Tibial nerve (tissue), 4 donors: ENCODE results near the gene STARD3. TPM values are rescaled to one million over a fixed set of nuclear protein-coding genes. Genes with fewer than 3 reads are reported as not detected.

Experiments used
- DNase-seq, 2 donors: peaks; one replicate each; pipeline ENCODE4 v3.0.0-alpha.2; 2019; ENCODE audit warnings: low spot score in 2 of 2
- H3K27ac ChIP-seq, 4 donors: fragments of 200-600 bp; sonication (generic) in 3 of 4; one replicate each; pipeline ENCODE4 v1.5.1; 2017 to 2019; ENCODE audit warnings: mild to moderate bottlenecking in 1 of 4
- H3K27me3 ChIP-seq, 2 donors: fragments of 200-600 bp; sonication (generic) in 1 of 2; one replicate each; pipeline versions ENCODE4 v1.5.1 to v1.6.0; 2017 to 2019
- H3K36me3 ChIP-seq, 3 donors: fragments of 200-600 bp; sonication (generic); one replicate each; pipeline ENCODE4 v1.5.1; 2018 to 2019
- H3K4me1 ChIP-seq, 4 donors: fragments of 200-600 bp; sonication (generic) in 3 of 4; one replicate each; pipeline ENCODE4 v1.5.1; 2017 to 2019
- H3K4me3 ChIP-seq, 4 donors: fragments of 200-600 bp; sonication (generic) in 3 of 4; one replicate each; pipeline ENCODE4 v1.5.1; 2017 to 2019; ENCODE audit warnings: mild to moderate bottlenecking in 1 of 4, moderate library complexity in 1 of 4
- H3K9me3 ChIP-seq, 4 donors: fragments of 200-600 bp; sonication (generic) in 3 of 4; one replicate each; pipeline ENCODE4 v1.5.1; 2017 to 2019
- EP300 ChIP-seq, 2 donors: sonication (generic); formaldehyde crosslinking; IDR thresholded peaks; one replicate each; pipeline ENCODE4 v1.6.1; 2017; ENCODE audit warnings: antibody characterized with exemption in 2 of 2, mild to moderate bottlenecking in 1 of 2
- POLR2A ChIP-seq, 2 donors: fragments of 450-650 bp; IDR thresholded peaks; one replicate each; pipeline ENCODE4 v1.6.1; 2017; ENCODE audit warnings: antibody characterized with exemption in 2 of 2, mild to moderate bottlenecking in 2 of 2, moderate library complexity in 2 of 2
- WGBS, 2 donors: methylation state at CpG; one replicate each; pipeline ENCODE4 v1.1.5; 2018; 5-methylcytosine and 5-hydroxymethylcytosine counted together
- total RNA-seq, 4 donors: library from RNA; depleted of rRNA; stranded (reverse); fragments of >200 nt; gene quantifications; one replicate each; pipeline ENCODE4 v1.1.0, GENCODE V29; 2016
- TF ChIP-seq, protein P1 (sequence below), 5 experiments: fragments of 200-600 bp in 3 of 5; fragments of 450-650 bp in 2 of 5; sonication (generic) in 3 of 5; IDR thresholded peaks; one replicate each; pipeline ENCODE4 v1.5.1; 2016 to 2019; ENCODE audit warnings: antibody characterized with exemption in 5 of 5, mild to moderate bottlenecking in 3 of 5, moderate library complexity in 2 of 5

Gene STARD3
- total RNA-seq, 4 donors from 2014 or later: 85.3 to 170 (median 108) TPM

DNA sequence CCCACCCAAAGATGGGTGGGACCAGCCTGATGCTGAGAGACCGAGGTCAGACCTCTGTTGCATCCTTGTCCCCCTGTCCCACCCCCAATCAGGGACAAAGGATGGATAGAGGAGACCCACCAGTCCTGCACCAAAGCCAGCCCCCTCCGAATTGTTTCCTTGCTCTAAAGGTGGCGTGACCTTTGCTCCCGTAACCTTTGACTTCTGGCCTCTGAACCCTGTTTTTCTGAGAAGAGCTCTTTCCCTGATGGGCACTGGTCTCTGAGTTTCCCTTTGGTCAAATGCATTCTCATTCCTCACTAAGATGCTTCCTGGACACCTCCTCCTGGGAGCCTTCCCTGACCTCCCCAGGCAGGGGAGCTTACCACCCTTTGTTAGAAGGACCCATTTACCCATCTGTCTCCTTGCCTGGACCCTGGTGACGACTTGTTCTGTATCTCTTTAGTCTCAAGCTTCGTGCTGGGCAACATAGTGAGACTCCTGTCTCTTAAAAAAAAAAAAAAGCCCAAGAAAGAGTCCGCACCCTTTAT lies 23.9 kb upstream of the STARD3 start:
- TF ChIP-seq POLR2A (IDR thresholded peaks at IDR 0.05): no peak
- TF ChIP-seq EP300 (IDR thresholded peaks at IDR 0.05): no peak
- TF ChIP-seq, protein P1, sequence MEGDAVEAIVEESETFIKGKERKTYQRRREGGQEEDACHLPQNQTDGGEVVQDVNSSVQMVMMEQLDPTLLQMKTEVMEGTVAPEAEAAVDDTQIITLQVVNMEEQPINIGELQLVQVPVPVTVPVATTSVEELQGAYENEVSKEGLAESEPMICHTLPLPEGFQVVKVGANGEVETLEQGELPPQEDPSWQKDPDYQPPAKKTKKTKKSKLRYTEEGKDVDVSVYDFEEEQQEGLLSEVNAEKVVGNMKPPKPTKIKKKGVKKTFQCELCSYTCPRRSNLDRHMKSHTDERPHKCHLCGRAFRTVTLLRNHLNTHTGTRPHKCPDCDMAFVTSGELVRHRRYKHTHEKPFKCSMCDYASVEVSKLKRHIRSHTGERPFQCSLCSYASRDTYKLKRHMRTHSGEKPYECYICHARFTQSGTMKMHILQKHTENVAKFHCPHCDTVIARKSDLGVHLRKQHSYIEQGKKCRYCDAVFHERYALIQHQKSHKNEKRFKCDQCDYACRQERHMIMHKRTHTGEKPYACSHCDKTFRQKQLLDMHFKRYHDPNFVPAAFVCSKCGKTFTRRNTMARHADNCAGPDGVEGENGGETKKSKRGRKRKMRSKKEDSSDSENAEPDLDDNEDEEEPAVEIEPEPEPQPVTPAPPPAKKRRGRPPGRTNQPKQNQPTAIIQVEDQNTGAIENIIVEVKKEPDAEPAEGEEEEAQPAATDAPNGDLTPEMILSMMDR (IDR thresholded peaks at IDR 0.05): no peak
- Histone ChIP-seq H3K4me1 (peaks cover 0 to 12% (median 2%) of the 10 kb centered on the region in 4 donors), H3K27me3 (peaks cover 3 to 68% of the 10 kb centered on the region in 2 donors)

DNA sequence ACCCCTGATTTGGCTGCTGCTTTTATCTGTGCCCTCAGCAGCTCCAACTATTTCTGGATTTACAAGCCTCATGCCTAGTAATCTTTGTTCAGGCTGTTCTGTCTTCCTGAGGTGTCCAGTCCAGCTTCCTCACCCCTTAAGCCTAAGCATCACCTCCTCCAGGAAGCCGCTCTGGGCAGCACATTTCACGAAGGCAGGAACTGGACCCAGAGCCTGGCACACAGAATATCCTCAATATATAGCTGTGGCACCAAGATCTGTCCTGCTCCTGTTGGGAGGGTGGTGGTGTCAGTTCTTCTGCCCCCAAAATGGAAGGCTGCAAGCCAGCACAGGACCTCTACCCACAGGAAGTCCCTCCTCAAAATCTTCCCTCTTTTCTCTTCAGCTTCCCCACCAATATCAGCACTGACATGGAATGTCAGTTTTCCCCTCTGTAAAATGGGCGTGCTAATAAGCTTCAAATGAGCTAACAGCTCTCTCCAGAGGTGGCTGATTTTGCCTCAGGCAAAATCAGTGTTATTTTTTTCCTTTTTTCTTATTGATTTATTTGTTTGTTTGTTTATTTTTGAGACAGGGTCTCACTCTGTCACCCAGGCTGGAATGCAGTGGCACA lies 22.3 kb upstream of the STARD3 start:
- H3K27me3 ChIP-seq: peaks cover 0 to 52% of the 10 kb centered on the region in 2 donors
- WGBS, 2 donors: 84 to 88% methylated on average over 3 of the region's 3 CpGs
- no peak for DNase-seq

More for the DNA sequence above, 23.9 kb upstream of the STARD3 start:
- no peak for DNase-seq
- Histone ChIP-seq H3K27ac (no peak overlapping the region), H3K36me3 (no peaks in the 10 kb centered on the region), H3K9me3 (no peaks in the 10 kb centered on the region), H3K4me3 (no peak overlapping the region)
- WGBS, 2 donors: 70 to 72% methylated on average over 7 of the region's 7 CpGs

DNA sequence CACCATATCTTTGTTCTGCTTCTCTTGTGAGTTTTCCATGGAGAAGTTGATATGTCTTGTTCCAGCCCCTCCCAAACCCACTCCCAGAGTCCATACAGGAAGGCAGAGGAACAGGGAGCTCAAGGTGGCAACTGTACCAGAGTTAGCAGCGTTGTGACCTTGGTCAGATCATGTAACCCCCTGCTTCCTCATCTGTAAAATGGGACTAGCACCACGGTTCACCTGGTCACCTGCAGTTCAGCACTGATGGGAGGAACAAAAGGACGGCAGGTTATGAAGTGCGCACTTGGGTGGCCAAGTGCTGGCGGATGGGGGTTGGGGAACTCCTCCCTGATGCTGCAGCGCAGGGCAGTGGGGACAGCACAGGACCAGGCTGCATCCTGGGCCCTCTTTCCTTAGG lies 21.5 kb upstream of the STARD3 start:
- no peak overlapping the region for H3K27ac ChIP-seq
- H3K9me3 ChIP-seq: no peaks in the 10 kb centered on the region
- no peak for TF ChIP-seq POLR2A (IDR thresholded peaks at IDR 0.05)
- no peak for TF ChIP-seq EP300 (IDR thresholded peaks at IDR 0.05)
- TF ChIP-seq, protein P1 (IDR thresholded peaks at IDR 0.05): no peak
- peaks cover 0 to 18% (median 6%) of the 10 kb centered on the region in 4 donors for H3K4me1 ChIP-seq
- H3K27me3 ChIP-seq: peaks cover 0 to 44% of the 10 kb centered on the region in 2 donors
- H3K36me3 ChIP-seq: no peaks in the 10 kb centered on the region
- no peak overlapping the region for H3K4me3 ChIP-seq
- DNase-seq: no peak
- 58 to 59% methylated on average over 6 of the region's 6 CpGs for WGBS, 2 donors

More for the DNA sequence above, 22.3 kb upstream of the STARD3 start:
- Histone ChIP-seq H3K27ac (no peak overlapping the region), H3K4me1 (peaks cover 0 to 18% (median 6%) of the 10 kb centered on the region in 4 donors), H3K36me3 (no peaks in the 10 kb centered on the region), H3K4me3 (no peak overlapping the region), H3K9me3 (no peaks in the 10 kb centered on the region)
- TF ChIP-seq POLR2A (IDR thresholded peaks at IDR 0.05): no peak
- no peak for TF ChIP-seq EP300 (IDR thresholded peaks at IDR 0.05)
- TF ChIP-seq, protein P1 (IDR thresholded peaks at IDR 0.05): no peak

DNA sequence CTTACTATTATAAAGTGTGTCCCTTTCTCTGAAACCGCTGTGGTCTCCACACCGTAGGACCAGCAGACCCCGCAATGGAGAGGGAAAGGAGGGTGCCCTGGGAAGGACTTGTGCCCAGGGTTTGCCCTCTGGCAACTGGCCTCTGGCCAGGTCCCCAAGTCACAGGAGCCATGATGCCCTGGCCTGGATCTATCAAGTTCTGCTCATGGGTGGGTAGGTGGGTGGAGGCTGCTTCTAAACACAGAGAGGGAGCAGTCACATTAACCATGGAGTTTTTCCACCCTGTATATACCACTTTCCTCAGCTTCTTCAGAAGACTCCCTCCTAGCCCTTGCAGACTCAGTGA lies 19.9 kb upstream of the STARD3 start:
- 73 to 91% methylated on average over 3 of the region's 3 CpGs for WGBS, 2 donors
- Histone ChIP-seq H3K4me1 (peaks cover 0 to 24% (median 7%) of the 10 kb centered on the region in 4 donors), H3K9me3 (no peaks in the 10 kb centered on the region), H3K36me3 (no peaks in the 10 kb centered on the region), H3K4me3 (peak overlapping the region in 3 of 4 donors; percentile 30 to 52 (median 38)), H3K27me3 (peaks cover 0 to 34% of the 10 kb centered on the region in 2 donors), H3K27ac (no peak overlapping the region)
- no peak for DNase-seq
- TF ChIP-seq EP300 (IDR thresholded peaks at IDR 0.05) (no peak), POLR2A (IDR thresholded peaks at IDR 0.05) (no peak)
- TF ChIP-seq, protein P1 (IDR thresholded peaks at IDR 0.05): no peak
